Left ventricle myocardium inferior (tissue), 1 donor: Measurements from ENCODE around the gene DGAT2. TPM values are rescaled to one million over a fixed set of nuclear protein-coding genes. Genes with fewer than 3 reads are reported as not detected.

Experiments
- DNase-seq: peaks from one replicate; pipeline ENCODE4 v3.0.0-alpha.2; 2020
- H3K27ac ChIP-seq: fragments of 200-600 bp; replicated peaks from 2 replicates; pipeline ENCODE4 v1.8.0; 2021
- H3K27me3 ChIP-seq: fragments of 200-600 bp; 2 replicates; pipeline ENCODE4 v1.8.0; 2021; ENCODE audit warnings: low read depth
- H3K36me3 ChIP-seq: fragments of 200-600 bp; 2 replicates; pipeline ENCODE4 v1.8.0; 2021
- H3K4me1 ChIP-seq: fragments of 200-600 bp; 2 replicates; pipeline ENCODE4 v1.8.0; 2021
- H3K4me3 ChIP-seq: fragments of 200-600 bp; 2 replicates; pipeline ENCODE4 v1.8.0; 2021; ENCODE audit warnings: mild to moderate bottlenecking, moderate library complexity
- H3K9me3 ChIP-seq: fragments of 200-600 bp; replicated peaks from 2 replicates; pipeline ENCODE4 v1.8.0; 2021
- intact Hi-C: fragments of 100-400 bp; cut with micrococcal nuclease; formaldehyde crosslinking; loops from one replicate; pipeline ENCODE4 v1.11.0; 2022
- total RNA-seq: library from RNA; stranded (reverse); fragmentation: NEBNext Ultra II Directional; extraction: Animal tissue kit (Norgen Biotek cat#: 25700); gene quantifications from one replicate; pipeline ENCODE4 v1.2.1, GENCODE V29; 2021
- TF ChIP-seq, protein P1 (sequence below): fragments of 200-600 bp; IDR thresholded peaks from 2 replicates; pipeline ENCODE4 v1.8.0; 2021; ENCODE audit warnings: antibody characterized with exemption, mild to moderate bottlenecking, borderline replicate concordance
- donor health status: DM: no; HTN: yes; CAD: no; lungs with severe emphysema.

DGAT2 gene
- total RNA-seq, 1 donor from 2014 or later = 6.9 TPM

GRCh38 chr11:75823415-75823814 lies 54.8 kb downstream of the DGAT2 start:
- no peak overlapping the region for H3K4me3 ChIP-seq
- peaks cover 81% of the 10 kb centered on the region for H3K4me1 ChIP-seq
- H3K9me3 ChIP-seq = no peaks in the 10 kb centered on the region
- no peak for DNase-seq
- H3K27me3 ChIP-seq = no peaks in the 10 kb centered on the region
- intact Hi-C loops = no loop called here
- H3K27ac ChIP-seq = peak overlapping the region; percentile 59
- TF ChIP-seq, protein P1, sequence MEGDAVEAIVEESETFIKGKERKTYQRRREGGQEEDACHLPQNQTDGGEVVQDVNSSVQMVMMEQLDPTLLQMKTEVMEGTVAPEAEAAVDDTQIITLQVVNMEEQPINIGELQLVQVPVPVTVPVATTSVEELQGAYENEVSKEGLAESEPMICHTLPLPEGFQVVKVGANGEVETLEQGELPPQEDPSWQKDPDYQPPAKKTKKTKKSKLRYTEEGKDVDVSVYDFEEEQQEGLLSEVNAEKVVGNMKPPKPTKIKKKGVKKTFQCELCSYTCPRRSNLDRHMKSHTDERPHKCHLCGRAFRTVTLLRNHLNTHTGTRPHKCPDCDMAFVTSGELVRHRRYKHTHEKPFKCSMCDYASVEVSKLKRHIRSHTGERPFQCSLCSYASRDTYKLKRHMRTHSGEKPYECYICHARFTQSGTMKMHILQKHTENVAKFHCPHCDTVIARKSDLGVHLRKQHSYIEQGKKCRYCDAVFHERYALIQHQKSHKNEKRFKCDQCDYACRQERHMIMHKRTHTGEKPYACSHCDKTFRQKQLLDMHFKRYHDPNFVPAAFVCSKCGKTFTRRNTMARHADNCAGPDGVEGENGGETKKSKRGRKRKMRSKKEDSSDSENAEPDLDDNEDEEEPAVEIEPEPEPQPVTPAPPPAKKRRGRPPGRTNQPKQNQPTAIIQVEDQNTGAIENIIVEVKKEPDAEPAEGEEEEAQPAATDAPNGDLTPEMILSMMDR = no peak
- H3K36me3 ChIP-seq = no peaks in the 10 kb centered on the region

- H3K27ac ChIP-seq = peak overlapping the region; percentile 59
- no peaks in the 10 kb centered on the region for H3K27me3 ChIP-seq
- H3K4me1 ChIP-seq = peaks cover 79% of the 10 kb centered on the region
- intact Hi-C loops = no loop called here
- DNase-seq = no peak
- H3K9me3 ChIP-seq = no peaks in the 10 kb centered on the region
- peak overlapping the region; percentile 38 for H3K4me3 ChIP-seq
- no peaks in the 10 kb centered on the region for H3K36me3 ChIP-seq
- TF ChIP-seq, protein P1 = no peak
Measured at GRCh38 chr11:75823946-75824345, 55.4 kb downstream of the DGAT2 start.

GRCh38 chr11:75826461-75827230 lies 58.1 kb downstream of the DGAT2 start:
- intact Hi-C loops = no loop called here
- peaks cover 75% of the 10 kb centered on the region for H3K4me1 ChIP-seq
- TF ChIP-seq, protein P1 = no peak

DNA sequence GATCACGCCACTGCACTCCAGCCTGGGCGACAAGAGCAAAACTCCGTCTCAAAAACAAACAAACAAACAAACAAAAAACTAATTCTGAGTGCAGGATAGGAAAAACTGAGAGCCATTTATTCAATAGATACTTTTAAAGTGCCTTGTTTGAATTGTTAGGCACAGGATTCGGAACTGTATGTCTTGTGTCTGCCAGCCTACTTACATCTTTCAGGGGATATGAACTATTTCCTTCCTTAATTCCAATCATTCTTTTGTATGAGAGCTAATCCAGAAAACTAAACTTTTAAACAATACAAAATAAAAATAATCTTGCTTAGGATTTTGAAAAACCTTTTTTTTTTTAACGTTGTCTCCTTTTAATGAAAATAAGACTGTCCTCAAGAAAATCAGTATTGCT lies 59.0 kb downstream of the DGAT2 start:
- TF ChIP-seq, protein P1 = no peak
- peak overlapping the region; percentile 90 for H3K27ac ChIP-seq
- H3K4me3 ChIP-seq = peak overlapping the region; percentile 36
- H3K27me3 ChIP-seq = no peaks in the 10 kb centered on the region
- no peaks in the 10 kb centered on the region for H3K36me3 ChIP-seq
- no peak for DNase-seq
- peaks cover 79% of the 10 kb centered on the region for H3K4me1 ChIP-seq
- intact Hi-C loops = no loop called here
- H3K9me3 ChIP-seq = no peaks in the 10 kb centered on the region

More at GRCh38 chr11:75826461-75827230, 58.1 kb downstream of the DGAT2 start:
- Histone ChIP-seq H3K27ac (peak overlapping the region; percentile 90), H3K9me3 (no peaks in the 10 kb centered on the region), H3K27me3 (no peaks in the 10 kb centered on the region), H3K4me3 (peak overlapping the region; percentile 36), H3K36me3 (no peaks in the 10 kb centered on the region)
- DNase-seq = no peak

- no peak for DNase-seq
- peaks cover 44% of the 10 kb centered on the region for H3K4me1 ChIP-seq
- intact Hi-C loops = no loop called here
Measured at GRCh38 chr11:75831915-75832502, 63.4 kb downstream of the DGAT2 start.

More at GRCh38 chr11:75831915-75832502, 63.4 kb downstream of the DGAT2 start:
- no peak overlapping the region for H3K4me3 ChIP-seq
- no peaks in the 10 kb centered on the region for H3K27me3 ChIP-seq
- H3K9me3 ChIP-seq = no peaks in the 10 kb centered on the region
- no peak overlapping the region for H3K27ac ChIP-seq
- TF ChIP-seq, protein P1 = no peak
- H3K36me3 ChIP-seq = no peaks in the 10 kb centered on the region
